T1000 (cell line): ENCODE results near the gene UPP2.

Experiments
- DNase-seq: peaks from one replicate; lab custom pipeline; 2025; ENCODE audit warnings: mixed read lengths; lab: John Stamatoyannopoulos, UW

UPP2 gene

GRCh38 chr2:158112992-158113391 lies 11.3 kb downstream of the UPP2 start:
- no peak for DNase-seq

GRCh38 chr2:158113741-158114295 lies 12.1 kb downstream of the UPP2 start:
- DNase-seq, result no peak

DNA sequence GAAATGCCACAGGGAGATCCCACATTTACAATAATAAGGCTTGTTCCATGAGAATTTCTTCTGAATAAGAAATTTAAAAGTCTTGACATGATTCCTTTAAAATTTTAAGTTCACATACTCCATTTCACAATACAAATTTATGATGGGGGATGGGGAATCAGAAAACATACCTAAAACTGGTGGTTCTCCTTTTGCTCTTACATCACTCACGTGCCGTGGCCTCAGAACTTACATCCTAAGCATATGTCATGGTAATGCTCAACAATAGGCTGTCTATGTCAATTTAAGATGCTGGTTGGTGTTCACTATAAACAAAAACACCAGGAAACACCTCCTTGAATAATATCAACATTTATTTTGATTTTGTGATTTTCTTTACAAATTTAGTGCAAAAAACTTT lies 12.8 kb downstream of the UPP2 start:
- no peak for DNase-seq

DNA sequence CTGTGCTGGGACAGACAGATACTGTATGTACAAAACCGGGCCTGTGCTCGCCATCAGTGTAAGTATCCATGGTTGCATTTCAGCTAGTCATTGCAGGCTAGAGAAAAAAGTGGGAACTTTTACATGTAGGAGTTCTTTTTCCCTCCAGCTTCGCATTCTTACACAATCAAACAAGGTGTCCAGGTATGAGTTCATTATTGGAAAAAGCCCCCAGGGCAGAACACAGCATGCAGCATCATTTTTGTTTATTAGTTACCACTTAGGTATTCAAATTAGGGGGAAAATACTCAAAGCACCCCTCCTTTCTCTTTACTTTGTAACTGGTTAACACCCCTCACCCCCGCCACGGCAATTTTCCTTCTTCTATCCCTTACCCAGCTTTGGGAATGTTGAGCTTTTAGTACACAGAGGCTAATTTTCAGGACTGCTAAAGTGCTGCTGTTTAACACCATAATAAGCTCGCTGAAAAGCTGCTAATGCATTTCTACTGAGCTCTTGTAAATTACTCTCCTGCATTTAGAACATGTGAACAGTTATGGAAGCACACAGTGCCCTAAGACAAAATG lies 13.6 kb downstream of the UPP2 start:
- DNase-seq, result no peak

- no peak for DNase-seq
These were observed 15.3 kb downstream of the UPP2 start for GRCh38 chr2:158116936-158117335.

GRCh38 chr2:158120102-158120501 lies 18.4 kb downstream of the UPP2 start:
- DNase-seq, result no peak

GRCh38 chr2:158120664-158121641 lies 19.3 kb downstream of the UPP2 start:
- DNase-seq, result no peak

DNA sequence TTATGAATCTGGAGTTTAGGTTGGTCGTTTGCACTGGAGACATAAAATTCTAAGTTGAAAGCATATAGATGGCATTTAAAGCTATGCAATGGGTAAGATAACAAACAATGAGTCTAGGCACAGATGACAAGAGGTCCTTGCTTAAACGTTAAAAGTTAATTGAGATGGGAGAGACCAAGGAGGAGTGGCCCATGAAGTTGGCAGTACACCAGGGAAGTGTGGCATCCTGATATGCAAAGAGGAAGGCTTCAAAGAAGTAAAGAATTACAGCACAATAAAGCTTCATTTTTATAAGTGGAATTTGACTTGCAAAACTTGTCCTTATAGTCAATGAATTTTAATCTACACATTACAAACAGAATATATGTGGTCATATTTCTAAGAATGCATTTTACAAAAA lies 23.2 kb downstream of the UPP2 start:
- DNase-seq, result no peak

DNA sequence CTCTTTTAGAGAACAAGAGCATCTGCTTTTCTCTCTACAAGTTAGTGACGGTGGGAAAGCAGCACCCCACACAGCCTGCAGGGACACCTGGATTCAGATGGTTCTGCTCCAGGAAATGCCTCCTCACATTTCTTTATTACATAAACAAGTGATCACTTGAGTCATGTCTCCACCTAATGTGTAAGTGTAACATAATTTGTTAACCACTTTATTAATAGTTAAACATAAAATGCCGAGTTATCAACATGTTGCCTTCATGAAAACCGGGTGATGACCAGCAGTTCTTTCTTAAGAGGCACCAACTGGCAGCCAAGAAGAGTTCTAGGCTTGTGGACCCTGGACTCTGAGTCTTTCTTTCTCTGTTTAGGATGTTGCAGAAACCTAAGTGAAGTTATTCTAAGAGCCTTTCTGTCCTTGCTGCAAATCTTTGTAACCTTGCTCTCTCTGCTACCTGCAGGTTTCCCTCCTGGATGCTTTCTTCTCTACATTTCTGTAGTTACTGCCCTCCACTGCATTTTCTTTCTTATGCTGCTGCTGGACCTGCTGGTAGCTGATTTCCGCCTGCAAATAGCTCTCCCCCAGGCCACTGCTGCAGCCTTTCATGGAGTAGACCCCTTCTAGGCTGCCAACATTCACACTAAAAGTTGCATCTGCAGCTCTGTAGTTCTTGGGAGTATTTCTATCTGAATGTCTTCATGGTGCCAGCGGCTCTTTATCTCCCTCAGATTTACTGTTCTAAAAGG lies 24.3 kb downstream of the UPP2 start:
- DNase-seq, result no peak

- no peak for DNase-seq
These were observed 25.7 kb downstream of the UPP2 start for GRCh38 chr2:158127380-158127804.

DNA sequence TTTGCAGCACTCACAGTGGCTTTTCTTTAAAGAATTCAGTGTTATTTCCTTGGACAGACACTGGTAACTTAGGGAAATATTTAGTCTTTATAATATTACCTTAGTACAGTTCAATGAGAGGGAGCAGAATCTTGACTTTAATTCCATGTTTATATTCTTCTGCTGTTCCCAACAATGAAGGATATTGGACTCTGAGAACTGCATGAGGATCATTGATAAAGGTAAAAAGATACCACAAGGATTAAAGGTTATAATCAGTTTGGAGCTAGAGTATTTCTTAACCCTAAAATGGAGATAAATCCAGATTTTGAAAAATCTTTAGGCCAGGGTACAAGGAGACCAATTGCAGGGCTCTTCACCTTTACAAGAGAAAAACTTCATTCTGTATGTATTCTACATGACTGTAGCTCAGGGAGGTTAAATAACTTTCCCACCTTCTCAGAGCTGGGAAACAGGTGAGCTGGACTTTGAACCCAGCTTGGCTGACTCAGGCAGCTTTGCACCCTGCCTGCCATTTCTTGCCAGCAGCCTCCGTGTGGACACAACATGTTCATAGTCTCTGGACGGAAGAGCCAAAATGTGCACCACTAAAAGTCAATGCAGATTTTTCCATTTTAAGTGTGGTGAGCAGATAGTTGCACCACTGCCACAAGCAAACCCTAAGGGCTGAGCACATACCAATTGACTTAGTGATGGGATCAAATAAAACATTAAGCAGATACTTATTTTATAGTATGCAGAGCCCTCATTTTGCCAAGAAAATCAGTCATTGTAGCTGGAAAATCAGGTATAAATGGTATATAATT lies 26.7 kb downstream of the UPP2 start:
- DNase-seq, result no peak

- no peak for DNase-seq
These were observed 27.4 kb downstream of the UPP2 start for GRCh38 chr2:158129037-158129436.

DNA sequence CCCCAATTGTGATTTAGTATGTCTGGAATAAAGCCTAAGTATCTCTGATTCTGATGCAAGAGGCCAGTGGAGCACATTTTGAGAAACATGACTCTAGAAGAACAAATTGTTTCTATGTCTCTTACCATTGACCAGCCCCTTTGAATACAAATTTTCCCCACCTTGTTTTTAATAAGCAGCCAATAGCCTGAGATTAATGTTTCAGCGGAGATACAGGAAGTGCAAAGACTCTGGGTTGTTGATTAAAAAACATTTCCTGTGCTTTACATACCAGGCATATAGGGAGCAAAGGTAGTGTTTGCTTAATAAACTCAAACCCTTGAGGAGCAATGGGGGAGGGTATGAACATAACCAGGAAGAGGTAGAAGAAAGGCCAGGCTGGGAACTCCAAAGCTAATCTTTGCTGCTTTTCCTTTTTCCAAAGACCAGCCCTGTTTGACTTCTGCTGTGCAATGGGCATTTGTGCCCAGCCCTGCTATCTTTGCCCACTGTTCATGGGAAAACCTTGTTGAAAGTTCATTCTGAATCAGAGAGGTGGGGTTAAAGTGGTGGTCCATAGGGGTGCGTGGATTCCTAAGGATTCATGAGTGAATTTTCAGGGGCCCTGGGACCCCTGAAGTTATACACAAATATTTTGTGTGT lies 29.3 kb downstream of the UPP2 start:
- no peak for DNase-seq

- DNase-seq, result no peak
These were observed 29.8 kb downstream of the UPP2 start for GRCh38 chr2:158131483-158131912.

DNA sequence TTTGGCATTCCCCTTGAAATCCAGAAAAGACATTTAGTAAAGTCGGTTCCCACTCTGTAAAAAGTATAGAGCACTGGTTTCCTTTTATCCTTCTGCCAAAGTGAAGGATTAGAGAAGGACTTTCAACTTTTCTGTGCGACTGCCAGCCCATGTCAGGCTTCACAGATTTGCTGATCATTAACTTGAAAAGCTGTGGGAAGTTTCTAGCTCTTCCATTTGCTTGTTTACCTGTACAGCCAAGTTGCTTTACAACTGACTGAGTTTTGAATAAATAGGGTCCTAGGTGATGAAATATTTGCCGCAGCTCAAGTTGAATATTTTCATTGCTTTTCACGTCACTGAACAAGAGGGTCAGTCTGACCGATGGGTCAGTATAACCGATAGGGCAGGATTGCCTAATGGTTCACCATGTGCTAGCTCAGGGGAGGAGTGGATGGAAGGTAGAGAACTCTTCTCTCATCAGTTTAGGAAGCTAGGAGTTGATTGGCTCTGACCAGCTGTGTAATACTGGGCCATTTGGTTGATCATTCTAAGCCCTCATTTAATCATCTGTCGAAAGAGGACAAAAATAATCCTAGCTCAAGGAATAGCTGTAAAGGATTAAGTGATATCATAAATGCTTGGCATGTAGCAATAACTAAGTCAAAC lies 30.4 kb downstream of the UPP2 start:
- DNase-seq, result no peak

- no peak for DNase-seq
These were observed 32.4 kb downstream of the UPP2 start for GRCh38 chr2:158134055-158134454.

- DNase-seq, result no peak
These were observed 33.0 kb downstream of the UPP2 start for GRCh38 chr2:158134655-158135054.

- no peak for DNase-seq
These were observed 33.4 kb downstream of the UPP2 start for GRCh38 chr2:158135096-158135495.

DNA sequence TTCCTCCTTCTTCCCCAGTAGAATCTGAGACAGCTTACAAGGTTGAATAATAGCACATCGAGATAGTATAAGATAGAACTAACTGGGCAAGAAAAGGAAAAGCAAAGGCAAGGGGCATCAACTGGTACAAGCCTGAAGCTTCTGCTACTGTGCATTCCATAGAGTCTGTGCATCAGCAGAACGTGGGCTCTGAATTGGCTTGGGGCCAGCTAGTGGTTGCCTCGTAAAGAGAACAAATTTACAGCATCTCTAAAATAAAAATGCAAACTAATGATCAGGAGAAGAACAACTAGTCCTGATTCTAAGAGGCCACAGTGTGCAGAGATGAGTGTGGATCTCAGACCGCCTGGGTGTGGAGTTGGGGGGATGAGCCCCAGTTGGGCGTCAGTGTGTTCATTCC lies 36.6 kb downstream of the UPP2 start:
- no peak for DNase-seq

GRCh38 chr2:158140201-158140600 lies 38.5 kb downstream of the UPP2 start:
- no peak for DNase-seq
